ENCODE results near the gene SPINK13. TPM values are rescaled to one million over a fixed set of nuclear protein-coding genes. Genes with fewer than 3 reads are reported as not detected.

The SPINK13 gene
- total and polyA plus RNA-seq, 2 of the 4 experiments (the other 2 are of a cell fraction): not detected

- in situ Hi-C loops (cut with MboI; ENCODE audit: low sequenced_read_pairs): no loop called here
- Histone ChIP-seq H3K18ac (ENCODE audit: low read depth, low read length) (no peak overlapping the region), H2AK5ac (ENCODE audit: low read depth, low read length) (no peak overlapping the region), H4K20me1 (ENCODE audit: insufficient read depth, low read length) (no peaks in the 10 kb centered on the region), H4K8ac (ENCODE audit: low read depth in 2 of 2, low read length in 2 of 2) (no peak overlapping the region), H2AFZ (replicated peaks; ENCODE audit: low read length, poor library complexity) (no peak overlapping the region), H2BK20ac (ENCODE audit: low read depth, low read length) (no peak overlapping the region), H3K9ac (ENCODE audit: low read depth, low read length) (no peak overlapping the region), H3K4ac (ENCODE audit: low read depth, low read length) (no peak overlapping the region), H3K4me2 (ENCODE audit: low read depth, low read length) (no peak overlapping the region), H3K23ac (ENCODE audit: low read depth, low read length) (no peak overlapping the region), H4K5ac (ENCODE audit: low read depth, low read length) (no peak overlapping the region), H2BK5ac (ENCODE audit: low read depth, low read length, poor library complexity, severe bottlenecking) (no peak overlapping the region), H3K14ac (replicated peaks; ENCODE audit: low read depth, low read length) (no peak overlapping the region), H2BK15ac (ENCODE audit: low read depth, low read length) (no peak overlapping the region), H3K36me3 (ENCODE audit: control insufficient read depth, insufficient read depth, low read length) (no peaks in the 10 kb centered on the region), H3K79me1 (ENCODE audit: low read depth in 1 of 2, low read length in 2 of 2) (no peaks in the 10 kb centered on the region), H3K27me3 (ENCODE audit: control insufficient read depth, insufficient read depth, low read length) (no peaks in the 10 kb centered on the region), H3K4me1 (ENCODE audit: control insufficient read depth, insufficient read depth, low read length) (no peaks in the 10 kb centered on the region), H3K4me3 (ENCODE audit: insufficient read depth, low read depth, low read length) (no peak overlapping the region), H3K56ac (ENCODE audit: extremely low read depth, insufficient read depth, low read length) (no peak overlapping the region), H3K27ac (ENCODE audit: insufficient read depth, low read length) (no peak overlapping the region), H2BK120ac (ENCODE audit: low read depth, low read length) (no peak overlapping the region), H3K9me3 (ENCODE audit: control insufficient read depth, insufficient read depth, low read length) (no peaks in the 10 kb centered on the region), H4K91ac (ENCODE audit: insufficient read depth, low read depth, low read length) (no peak overlapping the region), H3K9me1 (ENCODE audit: insufficient read depth, low read length) (no peaks in the 10 kb centered on the region), H2AK9ac (replicated peaks; ENCODE audit: low read depth, low read length, poor library complexity) (no peak overlapping the region)
- ChIA-PET CTCF (interaction anchor here (0.7 to 0.9 kb wide), 2 partner anchors 9 to 1292 kb away, joined by 3 read pairs; no protein-coding TSS in a partner anchor), POLR2A (ENCODE audit: unreplicated experiment) (no interaction called here)
- no TSS peak for BruUV-seq (replicated peaks)
- no peak for DNase-seq
- no peak for ATAC-seq (ENCODE audit: low read depth)
- intact Hi-C loops (cut with micrococcal nuclease): loop anchor here (5.0 kb wide), 1 partner anchor 116 kb away; the partner anchor contains the start of gene SPINK9
- dilution Hi-C loops (cut with HindIII; ENCODE audit: low sequenced_read_pairs, unreplicated experiment): no loop called here
- TF ChIP-seq NFE2L2 (IDR thresholded peaks at IDR 0.05; ENCODE audit: low read depth, low read length) (no peak), MAZ (IDR thresholded peaks at IDR 0.05; ENCODE audit: borderline replicate concordance, low read depth, low read length) (no peak), ELK1 (IDR thresholded peaks at IDR 0.05; ENCODE audit: borderline replicate concordance, low read depth, low read length) (no peak), POLR2A (IDR thresholded peaks at IDR 0.05; ENCODE audit: low read depth, low read length) (no peak), SMC3 (IDR thresholded peaks at IDR 0.05; ENCODE audit: low read depth, low read length) (no peak), CEBPB (IDR thresholded peaks at IDR 0.05; ENCODE audit: low read depth, low read length) (no peak), CHD1 (IDR thresholded peaks at IDR 0.05; ENCODE audit: low read depth, low read length) (no peak), RFX5 (IDR thresholded peaks at IDR 0.05; ENCODE audit: low read depth, low read length) (no peak), RAD21 (IDR thresholded peaks at IDR 0.05; ENCODE audit: low read length) (no peak), BHLHE40 (IDR thresholded peaks at IDR 0.05; ENCODE audit: low read depth, low read length) (no peak), USF2 (IDR thresholded peaks at IDR 0.05; ENCODE audit: low read depth, low read length) (no peak), RCOR1 (IDR thresholded peaks at IDR 0.05; ENCODE audit: insufficient replicate concordance, low read length) (no peak), FOS (IDR thresholded peaks at IDR 0.05; ENCODE audit: low read depth, low read length) (no peak)
- no CpG with 5 or more reads among the region's 6 CpGs for WGBS, 2 experiments (ENCODE audit: extremely low coverage in 2 of 2, insufficient read length in 1 of 2)
Observed at GRCh38 chr5:148221508-148221907, 47.1 kb upstream of the SPINK13 start.
